BLaER1 treated with 17β-estradiol and CSF1 and Interleukin-3, amounts not matched to agents 10 nM and 100 nM (cell line): ENCODE results near the gene GRM7.
"Not testable (repeated sequence)": the region's sequence is repeated elsewhere in the genome, so short reads cannot be mapped to it uniquely, and the experiment has no call there.

Experiments
- H3K27ac ChIP-seq, 11 experiments: shearing (Covaris generic); formaldehyde crosslinking; 2 replicates each; pipeline ENCODE4 v1.8.1; 2022
- H3K27me3 ChIP-seq, 11 experiments: shearing (Covaris generic); formaldehyde crosslinking; 2 replicates each; pipeline ENCODE4 v1.8.1; 2022
- H3K36me3 ChIP-seq, 11 experiments: shearing (Covaris generic); formaldehyde crosslinking; 2 replicates each; pipeline ENCODE4 v1.8.1; 2022
- H3K4me1 ChIP-seq, 10 experiments: shearing (Covaris generic); formaldehyde crosslinking; 2 replicates each; pipeline ENCODE4 v1.8.1; 2022
- H3K4me2 ChIP-seq, 11 experiments: shearing (Covaris generic); formaldehyde crosslinking; 2 replicates each; pipeline ENCODE4 v1.8.1; 2022
- H3K4me3 ChIP-seq, 10 experiments: shearing (Covaris generic); formaldehyde crosslinking; 2 replicates each; pipeline ENCODE4 v1.8.1; 2022
- H3K9ac ChIP-seq, 11 experiments: shearing (Covaris generic); formaldehyde crosslinking; 2 replicates each; pipeline ENCODE4 v1.8.1; 2022
- H3K9me3 ChIP-seq, 11 experiments: shearing (Covaris generic); formaldehyde crosslinking; replicated peaks in 1 of 11; 2 replicates each; pipeline ENCODE4 v1.8.1; 2022
- H4K20me1 ChIP-seq, 11 experiments: shearing (Covaris generic); formaldehyde crosslinking; 2 replicates each; pipeline ENCODE4 v1.8.1; 2022
- Cebpa-rat ChIP-seq, 11 experiments: shearing (Covaris generic); IDR thresholded peaks; 2 replicates each; pipeline ENCODE4 v1.8.1; 2022

GRM7 gene

DNA sequence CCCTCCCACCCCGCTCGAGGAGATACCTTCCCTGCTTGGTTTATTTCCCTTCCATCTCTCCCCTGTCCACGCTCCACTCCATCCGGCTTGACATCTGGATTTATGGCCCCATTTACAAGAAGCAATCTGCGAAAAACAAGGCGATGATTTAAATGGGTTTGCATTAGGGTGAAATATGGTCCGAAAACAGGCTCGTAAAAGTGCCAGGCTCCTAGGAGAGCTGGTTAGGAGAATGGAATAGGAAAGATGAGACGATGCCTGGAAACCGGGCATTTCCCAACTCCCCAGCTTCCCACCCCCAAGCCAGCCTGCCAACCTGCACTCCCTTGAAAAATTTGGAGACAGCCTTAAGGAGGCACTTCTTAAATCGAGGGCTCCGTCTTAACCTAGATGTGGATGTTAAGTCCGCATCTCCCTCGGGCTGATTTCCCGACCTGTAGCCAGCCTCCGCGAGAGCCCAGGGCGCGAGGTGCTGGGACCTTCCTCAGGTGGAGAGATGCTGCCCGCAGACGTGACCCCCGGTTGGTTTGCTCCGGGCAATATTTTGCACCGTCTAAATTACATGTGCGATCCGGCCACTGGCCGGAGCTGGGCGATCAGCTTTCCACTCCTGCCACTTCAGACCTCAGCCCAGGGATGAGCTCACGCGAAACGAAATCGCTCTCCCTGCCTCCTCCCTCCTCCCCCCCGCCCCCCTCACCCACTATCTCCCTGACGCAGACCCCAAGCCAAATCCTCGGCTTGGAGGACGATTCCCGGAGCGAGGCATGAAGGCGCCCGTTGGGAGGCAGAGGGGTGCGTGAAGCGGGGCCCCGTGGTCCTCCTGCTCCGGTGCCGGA, 1.3 kb downstream of the GRM7 start:
- TF ChIP-seq Cebpa-rat (IDR thresholded peaks at IDR 0.05), result no peak
- Histone ChIP-seq H3K4me3 (no peak overlapping the region), H3K27me3 (no peaks in the 10 kb centered on the region)

DNA sequence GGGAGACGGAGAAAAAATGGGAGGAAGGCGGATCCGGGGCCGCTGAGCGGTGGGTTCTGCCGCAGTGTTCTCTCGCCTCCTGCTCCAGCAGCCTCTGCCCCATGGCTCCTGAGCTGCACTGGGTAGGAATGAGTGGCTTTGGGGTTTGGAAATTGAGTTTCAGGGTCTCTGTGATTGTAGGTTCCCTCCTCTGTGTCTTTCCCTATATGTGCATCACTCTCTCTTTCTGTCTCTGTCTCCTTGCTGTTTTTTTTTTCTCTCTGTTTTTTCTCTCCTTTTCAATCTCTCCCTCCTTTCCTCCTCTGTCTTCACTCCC, 1.9 kb downstream of the GRM7 start:
- Histone ChIP-seq H4K20me1 (no peaks in the 10 kb centered on the region), H3K4me3 (no peak overlapping the region), H3K4me1 (no peaks in the 10 kb centered on the region), H3K4me2 (no peak overlapping the region), H3K27me3 (no peaks in the 10 kb centered on the region), H3K36me3 (no peaks in the 10 kb centered on the region), H3K9me3 (peaks cover 9 to 24% (median 20%) of the 10 kb centered on the region in 11 experiments; a peak in 21 of 22 replicates), H3K27ac (no peak overlapping the region), H3K9ac (no peak overlapping the region)
- no peak for TF ChIP-seq Cebpa-rat (IDR thresholded peaks at IDR 0.05)

More for the DNA sequence above, 1.3 kb downstream of the GRM7 start:
- no peaks in the 10 kb centered on the region for H3K36me3 ChIP-seq
- no peaks in the 10 kb centered on the region for H4K20me1 ChIP-seq
- no peak overlapping the region for H3K9ac ChIP-seq
- no peak overlapping the region for H3K4me2 ChIP-seq
- no peaks in the 10 kb centered on the region for H3K4me1 ChIP-seq
- no peak overlapping the region for H3K27ac ChIP-seq
- peaks cover 9 to 24% (median 20%) of the 10 kb centered on the region in 11 experiments; a peak in 21 of 22 replicates for H3K9me3 ChIP-seq

DNA sequence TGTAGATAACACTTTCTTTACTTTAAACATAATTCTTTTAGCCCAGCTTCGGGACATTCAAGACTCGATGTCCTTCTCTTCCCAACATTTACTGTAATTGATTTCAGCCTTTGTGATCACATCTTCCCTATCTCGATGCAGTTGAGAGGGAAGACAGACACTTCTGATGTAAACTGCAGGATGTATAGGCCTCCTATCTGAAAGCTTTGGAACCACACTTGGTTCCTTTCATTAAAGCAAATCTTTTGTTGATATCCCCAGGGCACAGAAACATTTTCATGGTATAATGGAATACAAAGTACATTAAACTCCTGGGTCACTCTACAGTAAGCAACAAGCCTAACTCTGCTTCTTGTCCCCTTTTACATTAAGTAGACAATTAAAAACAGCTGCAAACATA, 6.4 kb downstream of the GRM7 start:
- TF ChIP-seq Cebpa-rat (IDR thresholded peaks at IDR 0.05), result no peak
- no peaks in the 10 kb centered on the region for H3K36me3 ChIP-seq

DNA sequence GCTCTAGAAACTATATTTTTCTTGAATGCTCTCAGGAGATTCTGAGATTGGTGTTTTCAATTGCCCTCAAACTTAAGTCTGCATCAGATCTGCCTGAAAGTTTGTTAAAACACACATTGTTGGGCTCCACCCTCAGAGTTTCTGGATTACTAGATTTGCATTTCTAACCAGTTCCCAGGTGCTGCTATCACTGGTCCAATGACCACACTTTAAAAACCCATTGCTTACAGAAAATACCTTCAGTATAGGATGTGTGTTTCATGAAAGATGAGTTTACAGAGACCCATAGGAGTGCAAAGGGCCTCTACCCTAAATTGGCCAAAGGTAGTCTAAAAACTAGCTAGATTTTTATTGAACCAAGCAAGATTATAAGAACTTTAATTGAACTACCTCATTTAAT, 17.8 kb downstream of the GRM7 start:
- Histone ChIP-seq H3K36me3 (no peaks in the 10 kb centered on the region), H3K9me3 (no peaks in the 10 kb centered on the region), H3K4me3 (no peak overlapping the region), H3K4me2 (no peak overlapping the region), H4K20me1 (no peaks in the 10 kb centered on the region), H3K27ac (no peak overlapping the region), H3K4me1 (no peaks in the 10 kb centered on the region), H3K9ac (no peak overlapping the region), H3K27me3 (no peaks in the 10 kb centered on the region)
- no peak for TF ChIP-seq Cebpa-rat (IDR thresholded peaks at IDR 0.05)

More for the DNA sequence above, 6.4 kb downstream of the GRM7 start:
- no peak overlapping the region for H3K4me2 ChIP-seq
- H4K20me1 ChIP-seq, result no peaks in the 10 kb centered on the region
- no peak overlapping the region for H3K9ac ChIP-seq
- H3K27ac ChIP-seq, result no peak overlapping the region
- no peaks in the 10 kb centered on the region for H3K27me3 ChIP-seq
- no peak overlapping the region for H3K4me3 ChIP-seq
- peaks cover 0 to 2% (median under 1%) of the 10 kb centered on the region in 11 experiments; a peak in 8 of 22 replicates for H3K9me3 ChIP-seq
- no peaks in the 10 kb centered on the region for H3K4me1 ChIP-seq

DNA sequence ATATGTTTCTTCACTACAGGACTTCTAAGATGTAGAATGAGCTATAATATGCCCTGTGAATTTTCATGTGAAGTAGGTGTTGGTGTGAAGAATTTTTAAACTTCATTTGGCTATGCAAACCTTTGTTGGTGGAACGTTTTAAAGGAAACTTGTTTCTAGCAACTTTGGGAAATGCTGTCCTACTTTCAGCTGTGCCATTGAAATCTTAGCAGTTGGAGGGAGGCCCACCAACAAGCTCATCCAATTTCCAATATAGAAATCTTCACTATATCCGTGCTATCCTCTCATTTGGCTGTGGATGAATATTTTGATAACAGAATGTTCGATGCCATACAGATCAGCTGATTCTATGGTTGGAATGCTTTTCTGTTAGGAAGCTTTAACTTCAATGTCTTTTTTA, 51.3 kb downstream of the GRM7 start:
- Histone ChIP-seq H3K27me3 (no peaks in the 10 kb centered on the region), H3K4me2 (no peak overlapping the region), H3K9ac (no peak overlapping the region)

DNA sequence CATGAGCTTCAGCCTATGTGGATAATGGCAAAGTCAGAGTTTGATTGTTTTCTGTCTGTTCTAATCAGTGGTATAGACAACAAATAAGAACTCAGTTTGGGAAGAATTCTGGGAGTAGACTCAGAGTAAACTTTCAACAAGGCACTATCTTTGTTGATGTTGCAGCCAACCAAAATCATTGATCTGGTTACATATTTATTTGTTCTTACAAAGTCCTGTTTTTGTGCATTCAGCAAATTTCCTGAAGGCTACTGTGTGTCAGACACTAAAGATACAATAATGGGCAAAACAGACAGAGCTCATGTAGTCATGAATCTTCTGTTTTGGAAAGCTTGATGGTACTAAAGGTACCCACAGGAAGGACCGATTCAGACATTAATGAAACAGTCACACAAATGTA, 55.0 kb downstream of the GRM7 start:
- Histone ChIP-seq H3K9ac (no peak overlapping the region), H3K27ac (no peak overlapping the region), H3K4me2 (no peak overlapping the region), H3K9me3 (no peaks in the 10 kb centered on the region), H3K4me1 (no peaks in the 10 kb centered on the region), H3K27me3 (no peaks in the 10 kb centered on the region), H3K36me3 (no peaks in the 10 kb centered on the region), H3K4me3 (no peak overlapping the region), H4K20me1 (no peaks in the 10 kb centered on the region)
- TF ChIP-seq Cebpa-rat (IDR thresholded peaks at IDR 0.05), result no peak

More for the DNA sequence above, 51.3 kb downstream of the GRM7 start:
- H3K9me3 ChIP-seq, result no peaks in the 10 kb centered on the region
- no peak overlapping the region for H3K27ac ChIP-seq
- no peaks in the 10 kb centered on the region for H3K4me1 ChIP-seq
- H3K36me3 ChIP-seq, result no peaks in the 10 kb centered on the region
- H3K4me3 ChIP-seq, result no peak overlapping the region
- H4K20me1 ChIP-seq, result no peaks in the 10 kb centered on the region
- no peak for TF ChIP-seq Cebpa-rat (IDR thresholded peaks at IDR 0.05)

DNA sequence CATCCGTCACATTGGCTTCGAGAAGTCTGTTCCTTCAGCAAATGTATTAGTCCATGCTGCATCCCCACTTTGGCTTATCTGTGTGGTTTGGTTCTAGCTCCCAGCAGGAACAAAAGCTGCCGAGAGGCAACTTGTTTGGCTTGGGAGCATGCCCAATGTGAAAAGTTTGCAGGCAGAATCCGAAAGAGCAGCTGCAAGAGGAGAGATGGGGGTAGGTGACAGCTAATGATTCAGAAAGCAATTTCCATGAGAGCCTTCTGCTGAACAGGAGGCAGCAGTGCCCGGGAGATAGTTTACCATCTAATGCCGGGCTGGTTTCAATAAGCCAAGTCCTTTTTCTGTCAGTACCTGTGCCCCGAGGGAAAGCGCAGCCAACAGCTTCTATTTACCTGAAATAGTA, 60.2 kb downstream of the GRM7 start:
- H3K27me3 ChIP-seq, result no peaks in the 10 kb centered on the region
- H4K20me1 ChIP-seq, result no peaks in the 10 kb centered on the region
- no peak for TF ChIP-seq Cebpa-rat (IDR thresholded peaks at IDR 0.05)
- no peak overlapping the region for H3K27ac ChIP-seq
- no peak overlapping the region for H3K9ac ChIP-seq
- H3K4me3 ChIP-seq, result no peak overlapping the region
- no peak overlapping the region for H3K4me2 ChIP-seq
- H3K9me3 ChIP-seq, result no peaks in the 10 kb centered on the region
- no peaks in the 10 kb centered on the region for H3K4me1 ChIP-seq
- no peaks in the 10 kb centered on the region for H3K36me3 ChIP-seq

DNA sequence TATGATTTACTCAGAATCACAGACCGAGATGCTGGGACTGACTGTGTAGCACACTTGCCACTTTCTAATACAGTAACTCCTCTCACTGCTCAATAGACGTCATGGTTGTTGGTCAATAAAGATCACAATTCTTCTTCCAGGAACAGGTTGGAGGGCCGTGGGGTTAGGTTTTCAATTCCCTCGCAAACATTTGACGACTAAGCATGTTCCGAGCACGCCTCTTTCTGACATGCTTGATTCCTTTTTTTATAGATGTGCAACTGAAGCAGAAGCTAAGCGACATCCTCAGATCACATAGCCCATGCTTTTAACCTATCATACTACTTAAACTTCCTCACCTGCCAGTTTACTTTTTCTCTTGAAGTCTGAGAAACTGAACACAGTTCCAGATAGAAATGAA, 61.0 kb downstream of the GRM7 start:
- Histone ChIP-seq H3K27ac (no peak overlapping the region), H3K36me3 (no peaks in the 10 kb centered on the region), H3K9ac (no peak overlapping the region), H3K27me3 (no peaks in the 10 kb centered on the region), H4K20me1 (no peaks in the 10 kb centered on the region), H3K4me3 (no peak overlapping the region), H3K9me3 (no peaks in the 10 kb centered on the region), H3K4me2 (no peak overlapping the region), H3K4me1 (no peaks in the 10 kb centered on the region)
- TF ChIP-seq Cebpa-rat (IDR thresholded peaks at IDR 0.05), result no peak

DNA sequence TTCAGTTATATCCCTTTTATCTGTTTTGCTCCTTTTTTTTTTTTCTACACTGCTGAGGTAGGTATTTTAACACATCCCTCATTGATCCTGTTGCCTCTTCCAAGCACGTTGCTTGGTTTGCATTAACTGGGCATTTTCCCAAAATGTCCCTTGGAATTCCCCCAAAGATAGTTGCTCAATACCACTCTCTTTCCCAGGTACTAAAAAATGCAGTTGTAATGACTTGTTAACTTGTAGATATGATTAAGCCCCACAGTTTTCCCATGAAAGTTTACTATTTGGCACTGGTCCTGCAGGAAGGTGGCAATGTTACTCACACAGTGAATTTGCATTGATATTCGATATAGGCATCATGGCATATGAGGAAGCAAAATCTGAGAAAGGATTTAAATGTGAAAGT, 67.1 kb downstream of the GRM7 start:
- no peak overlapping the region for H3K9ac ChIP-seq
- no peak overlapping the region for H3K4me2 ChIP-seq
- H3K4me1 ChIP-seq, result no peaks in the 10 kb centered on the region
- no peaks in the 10 kb centered on the region for H3K36me3 ChIP-seq
- H3K27ac ChIP-seq, result no peak overlapping the region
- H3K9me3 ChIP-seq, result no peaks in the 10 kb centered on the region
- no peaks in the 10 kb centered on the region for H4K20me1 ChIP-seq
- TF ChIP-seq Cebpa-rat (IDR thresholded peaks at IDR 0.05), result no peak
- H3K4me3 ChIP-seq, result no peak overlapping the region
- H3K27me3 ChIP-seq, result no peaks in the 10 kb centered on the region

DNA sequence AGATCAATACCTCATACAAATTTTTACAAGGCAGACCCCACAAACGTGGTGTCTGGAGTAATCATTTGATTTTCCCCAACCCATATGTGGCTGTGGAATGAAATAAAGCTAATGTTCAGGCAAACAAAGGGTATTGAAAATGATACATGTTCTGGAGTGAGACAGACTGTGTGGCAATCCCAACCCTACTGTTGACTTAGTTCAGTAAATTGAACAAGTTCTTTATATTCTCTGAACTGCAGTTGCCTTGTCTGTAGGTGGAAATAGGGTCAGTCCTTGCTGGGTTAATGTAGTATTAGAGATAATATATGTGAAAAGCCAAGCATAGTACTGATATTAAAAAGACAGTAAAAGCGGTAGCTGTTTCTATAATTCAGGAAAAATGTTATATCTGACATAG, 69.0 kb downstream of the GRM7 start:
- no peak overlapping the region for H3K4me2 ChIP-seq
- no peaks in the 10 kb centered on the region for H3K36me3 ChIP-seq
- no peaks in the 10 kb centered on the region for H3K4me1 ChIP-seq
- H3K9ac ChIP-seq, result no peak overlapping the region
- no peaks in the 10 kb centered on the region for H4K20me1 ChIP-seq
- no peak overlapping the region for H3K27ac ChIP-seq
- no peak overlapping the region for H3K4me3 ChIP-seq
- no peaks in the 10 kb centered on the region for H3K27me3 ChIP-seq
- no peaks in the 10 kb centered on the region for H3K9me3 ChIP-seq
- no peak for TF ChIP-seq Cebpa-rat (IDR thresholded peaks at IDR 0.05)

DNA sequence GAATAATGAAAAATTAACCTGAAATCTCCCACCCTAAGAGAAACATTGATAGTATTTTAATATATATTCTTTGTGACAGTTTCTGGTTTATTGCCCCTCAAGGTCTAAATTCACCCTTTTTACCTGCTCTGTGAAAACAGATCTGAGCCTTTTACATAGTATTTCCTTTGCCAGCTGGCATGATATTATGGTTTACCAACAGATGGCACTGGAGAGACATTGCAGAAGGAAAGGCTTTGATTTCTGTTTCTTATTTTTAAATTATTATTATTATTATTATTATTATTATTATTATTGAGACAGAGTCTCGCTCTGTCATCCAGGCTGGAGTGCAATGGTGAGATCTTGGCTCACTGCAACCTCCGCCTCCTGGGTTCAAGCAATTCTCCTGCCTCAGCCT, 74.5 kb downstream of the GRM7 start:
- H3K4me1 ChIP-seq, H3K27ac ChIP-seq, H3K9me3 ChIP-seq, H3K27me3 ChIP-seq, H4K20me1 ChIP-seq, H3K9ac ChIP-seq, H3K36me3 ChIP-seq, H3K4me2 ChIP-seq, H3K4me3 ChIP-seq: not testable (repeated sequence)
